Measurements from ENCODE around the gene CHRND.

The CHRND gene

GRCh38 chr2:232488097-232488711 lies 37.8 kb upstream of the CHRND start:
- DNase-seq: no peak

DNA sequence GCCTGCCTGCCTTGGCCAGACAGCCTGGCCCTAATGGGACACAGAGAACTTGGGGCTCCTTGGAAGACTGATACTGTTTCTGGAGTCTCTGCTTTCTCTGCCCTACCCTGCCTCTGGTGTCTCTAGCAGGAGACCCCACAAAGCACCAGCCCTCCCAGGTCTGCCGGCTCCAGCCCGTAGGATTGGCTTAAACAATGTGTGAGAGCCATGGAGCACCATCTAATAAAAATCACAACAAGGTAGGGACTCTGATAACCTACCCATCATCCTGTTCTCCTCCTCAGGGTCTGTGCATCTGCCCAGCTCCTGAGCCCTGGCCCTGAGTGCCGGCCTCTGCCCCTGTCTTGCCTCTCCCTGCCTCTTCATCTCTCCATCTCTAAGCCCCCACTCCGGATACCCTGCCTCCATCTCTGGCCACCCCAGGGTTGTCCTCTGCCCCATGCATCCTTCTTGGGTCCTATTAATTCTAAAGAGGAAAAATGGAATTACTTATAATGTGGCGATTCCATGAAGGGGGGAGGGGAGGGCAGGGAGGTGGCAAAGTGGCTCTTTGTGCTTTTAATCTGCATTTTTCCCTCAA lies 37.1 kb upstream of the CHRND start:
- DNase-seq: no peak

GRCh38 chr2:232489516-232490220 lies 36.3 kb upstream of the CHRND start:
- DNase-seq: no peak

- DNase-seq: no peak
Measured at GRCh38 chr2:232490221-232491138, 35.5 kb upstream of the CHRND start.

DNA sequence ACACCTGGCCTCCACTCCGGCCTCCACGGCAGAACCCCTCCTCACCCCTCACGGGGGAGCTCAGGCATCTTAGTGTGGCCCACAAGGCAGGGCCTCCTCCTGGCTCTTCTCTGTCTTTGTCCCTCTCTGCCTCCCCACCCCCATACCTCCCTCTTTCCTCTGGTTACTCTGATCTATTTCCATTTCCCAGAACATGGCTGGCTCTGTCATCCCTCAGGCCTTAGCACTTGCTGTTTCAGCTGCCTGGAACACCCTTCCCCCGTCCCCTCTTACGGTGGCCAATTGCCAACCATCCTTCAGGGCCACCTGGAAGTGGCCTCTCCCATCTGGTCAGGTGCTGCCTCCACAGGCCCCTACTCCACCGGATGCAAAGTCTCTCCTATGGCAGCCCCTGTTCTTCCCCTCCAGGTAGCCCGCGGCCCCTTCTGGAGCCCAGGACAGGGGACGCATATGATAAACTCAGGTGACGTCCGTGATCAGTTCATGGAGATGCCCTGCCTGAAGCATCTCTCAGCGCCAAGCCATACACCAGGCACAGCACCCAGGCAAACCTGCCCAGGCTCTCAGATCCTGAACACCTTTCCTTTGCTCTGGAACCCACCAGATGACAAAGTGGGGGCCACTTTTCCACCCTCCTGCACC lies 34.7 kb upstream of the CHRND start:
- DNase-seq: no peak

DNA sequence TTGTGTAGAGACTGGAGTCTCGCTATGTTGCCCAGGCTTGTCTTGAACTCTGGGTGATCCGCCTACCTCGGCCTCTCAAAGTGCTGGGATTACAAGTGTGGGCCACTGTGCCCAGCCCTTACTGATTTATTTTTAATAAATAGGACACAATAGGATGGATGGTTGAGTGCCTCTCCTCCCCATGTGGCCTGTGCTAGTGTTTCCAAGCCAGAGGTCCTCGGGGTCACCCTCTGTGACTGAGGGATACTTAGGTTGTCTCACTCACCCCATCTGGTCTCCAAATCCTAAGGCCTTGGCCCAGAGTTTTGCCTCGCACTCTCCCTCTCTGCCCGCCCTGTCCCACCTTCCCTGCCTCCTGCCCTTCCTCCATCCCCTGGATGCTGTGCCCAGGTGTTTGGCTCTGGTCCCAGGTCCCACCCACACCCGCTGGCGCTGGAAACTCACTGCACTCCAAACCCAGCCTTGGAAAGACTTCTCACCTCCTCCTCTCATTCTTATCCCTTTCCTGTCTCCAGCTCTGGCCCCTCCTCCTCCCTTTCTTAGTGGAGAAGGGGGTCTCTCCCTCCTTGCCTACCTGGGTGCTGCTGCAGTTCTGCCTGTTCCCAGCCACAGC lies 33.6 kb upstream of the CHRND start:
- DNase-seq: no peak

DNA sequence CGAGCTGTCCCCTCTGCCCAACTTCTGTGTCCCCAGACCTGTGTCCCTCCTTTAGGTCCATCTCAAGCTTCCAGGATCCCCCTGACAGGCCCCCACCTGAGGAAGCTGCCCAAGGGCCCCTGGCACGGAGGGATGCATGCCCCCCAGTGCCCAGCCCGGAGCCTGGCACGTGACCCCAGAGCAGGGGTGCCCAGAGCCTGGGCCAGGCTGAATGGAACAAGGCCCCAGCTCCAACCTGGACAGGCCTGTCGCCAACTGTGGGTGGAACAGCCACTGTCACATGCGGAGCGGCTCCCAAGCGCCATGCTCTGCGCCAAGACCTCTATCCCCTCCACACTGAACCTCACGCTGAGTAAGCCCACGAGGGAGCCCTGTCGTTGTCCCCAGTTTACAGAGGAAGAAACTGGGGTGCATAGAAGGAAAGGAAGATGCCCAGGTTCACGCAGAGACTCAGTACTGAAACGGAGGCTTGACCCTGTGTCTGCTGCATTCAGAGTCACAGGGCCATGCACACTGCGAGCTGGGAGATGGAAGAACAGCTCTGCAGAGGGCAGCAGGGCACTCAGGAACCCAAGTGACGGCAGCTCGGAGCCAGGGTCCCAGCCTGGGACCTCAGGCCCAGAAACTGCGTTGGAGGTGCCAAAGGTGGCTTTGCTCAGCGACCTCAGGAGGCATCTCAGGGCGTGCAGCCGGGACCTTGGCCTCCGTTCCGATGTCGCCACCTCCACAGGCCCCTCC lies 32.8 kb upstream of the CHRND start:
- DNase-seq: no peak

GRCh38 chr2:232493701-232494474 lies 32.1 kb upstream of the CHRND start:
- DNase-seq: no peak

DNA sequence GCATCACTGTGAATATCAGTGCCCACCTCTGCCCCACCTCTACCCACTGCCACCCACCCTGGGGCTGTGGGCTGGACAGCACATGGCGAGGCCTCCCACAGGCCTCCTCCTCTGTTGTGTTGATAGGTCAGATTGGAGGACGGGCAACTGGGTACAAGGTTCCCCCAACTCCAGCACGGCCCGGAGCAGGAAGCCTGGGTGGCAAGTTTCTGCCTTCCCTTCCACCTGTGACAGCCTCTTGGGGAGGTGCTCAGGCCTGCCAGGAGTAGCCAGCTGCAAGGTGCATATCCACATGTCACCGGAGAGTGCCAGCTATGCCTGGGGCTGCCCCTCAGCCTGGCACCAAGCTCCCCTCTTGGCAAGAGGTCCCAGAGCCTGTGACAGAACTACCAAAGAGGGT lies 31.4 kb upstream of the CHRND start:
- no peak for DNase-seq

DNA sequence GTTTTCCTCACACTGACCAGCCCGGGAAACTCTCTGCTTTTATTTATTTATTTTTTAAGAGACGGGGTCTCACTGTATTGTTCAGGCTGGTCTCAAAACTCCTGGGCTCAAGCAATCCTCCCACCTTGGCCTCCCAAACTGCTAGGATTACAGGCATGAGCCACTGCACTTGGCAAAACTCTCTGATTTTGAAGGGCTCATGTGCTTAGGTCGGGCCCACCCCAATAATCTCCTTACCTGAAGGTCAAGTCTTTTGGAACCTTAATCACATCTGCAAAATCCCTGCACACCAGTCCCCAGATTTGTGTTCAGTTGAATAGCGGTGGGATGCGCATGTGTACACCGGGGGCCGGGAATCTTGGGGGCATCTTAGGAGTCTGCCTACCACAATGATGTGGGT lies 30.7 kb upstream of the CHRND start:
- no peak for DNase-seq

DNA sequence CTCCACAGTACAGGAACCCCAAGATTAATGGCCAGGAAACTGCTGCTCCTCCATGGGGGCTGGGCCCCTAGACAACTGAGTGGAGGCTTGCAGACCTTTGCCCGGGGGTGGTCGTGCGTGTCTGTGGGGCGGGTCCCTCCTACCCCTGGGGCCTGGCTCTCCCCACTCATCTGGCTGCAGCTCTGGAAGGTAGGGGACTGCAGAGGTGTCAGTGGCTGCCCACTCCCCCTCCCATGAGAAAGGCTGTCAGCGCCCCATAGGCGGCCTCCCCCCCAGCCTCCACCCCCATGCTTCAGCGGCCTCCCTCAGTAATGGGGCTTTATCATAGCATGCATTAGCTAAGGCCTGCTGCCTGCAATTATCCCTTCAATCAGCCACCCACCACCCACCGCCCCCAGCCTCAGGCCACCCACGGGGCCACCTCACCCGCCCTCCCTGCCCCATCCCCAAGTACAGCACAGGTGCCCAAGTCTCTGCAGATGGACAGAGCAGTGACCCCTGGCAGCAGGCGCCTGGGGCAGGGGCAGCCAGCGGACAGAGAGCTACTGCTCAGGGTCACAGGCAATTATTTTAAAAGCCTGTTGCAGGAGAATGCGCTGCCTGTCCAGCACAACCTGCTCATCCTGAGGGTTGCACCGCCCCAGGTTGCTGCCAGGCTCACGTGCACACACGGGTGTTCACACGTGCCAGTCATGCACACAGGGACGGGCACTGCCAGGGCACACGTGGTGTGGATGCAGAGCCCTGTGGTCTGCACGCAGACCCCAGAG lies 29.3 kb upstream of the CHRND start:
- DNase-seq: no peak

- no peak for DNase-seq
Measured at GRCh38 chr2:232497348-232497747, 28.6 kb upstream of the CHRND start.

DNA sequence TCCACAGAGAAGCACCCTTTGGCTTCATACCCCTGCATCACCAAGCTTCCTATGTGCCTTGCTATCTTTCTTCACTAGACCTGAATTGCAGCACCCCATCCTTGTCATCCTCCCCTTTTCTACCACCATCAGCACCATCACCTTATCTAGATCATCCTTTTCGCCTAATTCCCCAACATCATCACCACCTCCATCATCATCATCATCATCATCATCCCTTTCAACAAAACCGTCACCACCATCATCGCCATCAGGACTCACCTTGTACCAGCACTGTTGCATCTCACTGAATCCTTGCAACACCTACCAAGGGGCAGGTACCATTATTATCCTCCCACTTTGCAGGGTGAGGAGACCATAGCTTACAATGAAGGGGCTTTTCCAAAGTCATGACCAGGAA lies 27.5 kb upstream of the CHRND start:
- no peak for DNase-seq

DNA sequence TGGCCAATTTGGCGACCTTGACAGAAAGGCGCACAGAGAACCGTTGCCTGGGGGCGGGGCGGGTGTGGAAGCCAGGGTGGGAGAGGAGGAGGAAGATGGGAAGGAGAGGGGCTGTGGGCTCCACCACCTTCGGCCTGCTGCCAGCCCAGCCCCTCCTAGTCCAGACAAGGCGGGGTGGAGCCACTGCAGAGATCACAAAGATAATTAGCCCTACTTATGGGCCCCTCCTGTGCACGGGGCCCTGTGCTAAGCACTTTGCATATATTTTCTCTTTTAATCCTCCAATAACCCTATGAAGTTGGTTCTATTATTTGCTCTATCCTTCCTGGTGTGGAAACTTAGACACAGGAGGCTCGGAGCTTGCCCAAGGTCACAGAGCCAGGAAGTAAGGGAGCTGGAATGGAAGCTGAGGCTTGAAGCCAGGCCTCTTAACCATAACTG lies 24.6 kb upstream of the CHRND start:
- DNase-seq: peak in 1 of 2 experiments; percentile 50

- no peak for DNase-seq
Measured at GRCh38 chr2:232501794-232502390, 24.1 kb upstream of the CHRND start.

DNA sequence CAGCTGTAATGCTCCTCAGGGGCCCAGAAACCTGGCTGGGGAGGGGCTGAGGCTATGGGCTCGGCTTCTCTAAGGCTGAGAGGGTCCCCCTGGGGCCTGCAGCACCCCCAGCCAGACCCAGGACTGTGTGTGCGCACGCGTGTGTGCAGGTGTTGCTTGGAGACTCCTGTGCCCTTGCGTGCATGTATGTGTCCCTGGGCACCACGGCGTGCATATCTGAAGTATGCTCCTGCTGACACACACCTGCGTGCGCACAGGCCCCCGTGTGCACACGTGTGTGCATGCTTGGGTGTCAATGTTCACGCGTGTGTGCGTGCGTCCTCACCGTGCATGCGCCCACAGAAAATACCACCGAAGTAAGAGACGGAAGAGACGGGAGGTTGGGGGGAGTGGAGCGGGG lies 23.4 kb upstream of the CHRND start:
- DNase-seq: no peak

DNA sequence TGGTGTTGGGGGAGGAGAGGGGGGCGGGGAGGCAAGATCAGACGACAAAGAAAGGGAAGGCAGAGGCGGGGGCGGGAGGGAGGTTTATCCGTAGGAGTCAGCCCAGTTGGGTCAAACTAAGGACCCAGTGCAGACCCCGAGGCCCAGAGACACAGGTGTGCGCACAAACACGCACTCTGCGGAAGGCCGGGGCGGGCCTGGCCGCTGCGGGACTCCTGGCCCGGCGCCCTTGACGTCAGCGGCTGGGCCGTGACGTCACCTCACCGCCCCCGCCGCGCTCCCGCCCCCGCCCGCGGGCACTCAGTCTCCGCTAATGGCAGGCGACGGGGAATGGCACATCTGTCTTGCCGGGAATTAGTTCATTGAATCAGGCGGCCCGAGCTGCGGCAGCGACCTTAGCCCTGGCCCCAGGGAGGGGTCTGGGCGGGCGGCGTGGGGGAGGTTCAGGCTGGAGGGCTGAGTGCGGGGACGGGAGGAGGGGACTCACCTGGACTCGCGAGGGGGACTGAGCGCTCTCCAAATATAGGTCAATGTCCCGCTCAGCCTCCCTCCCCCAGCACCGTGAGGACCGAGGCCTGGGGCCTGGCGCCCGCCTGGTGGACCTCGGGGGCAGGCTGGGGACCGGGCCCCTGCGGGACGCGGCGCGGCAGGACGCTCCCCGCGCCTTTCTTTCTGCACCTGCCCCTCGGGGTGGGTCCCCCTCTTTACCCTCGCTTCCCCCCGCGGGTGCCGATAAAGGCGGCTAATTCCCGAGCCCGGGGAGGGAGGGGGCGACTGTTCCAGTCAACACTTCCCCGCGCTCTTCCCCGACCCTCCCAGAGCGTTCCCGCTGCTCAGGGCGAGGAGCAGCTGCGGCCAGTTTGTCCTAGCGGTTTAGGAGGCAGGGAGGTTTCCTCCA lies 22.8 kb upstream of the CHRND start:
- peak; percentile 14 to 45 for DNase-seq

- DNase-seq: no peak
Measured at GRCh38 chr2:232503809-232504323, 22.1 kb upstream of the CHRND start.
